SH-SY5Y (cell line): Measurements from ENCODE around the gene FZD7.

Experiments used
- GATA2 ChIP-seq: IDR thresholded peaks from 2 replicates; pipeline ENCODE4 v1.6.1; 2011; ENCODE audit warnings: mild to moderate bottlenecking, low read depth, low read length
- GATA3 ChIP-seq: IDR thresholded peaks from 2 replicates; pipeline ENCODE4 v1.6.1; 2011; ENCODE audit warnings: low read depth, mild to moderate bottlenecking, low read length, moderate library complexity

GRCh38 chr2:202034249-202035088 is 814 bp downstream of the FZD7 start:
- no peak for TF ChIP-seq GATA2
- TF ChIP-seq GATA3: no peak
